Mesendoderm (in vitro differentiated cells): ENCODE data around the gene SNAPC2.

Experiments
- DNase-seq: peaks from one replicate; pipeline ENCODE4 v3.0.0; 2013
- H2AK5ac ChIP-seq: 2 replicates; pipeline ENCODE4 v1.6.1; 2013; ENCODE audit warnings: low read length, inconsistent platforms
- H2BK120ac ChIP-seq: 2 replicates; pipeline ENCODE4 v1.6.1; 2013; ENCODE audit warnings: low read depth, mild to moderate bottlenecking, low read length, moderate library complexity, mixed read lengths
- H2BK15ac ChIP-seq: replicated peaks from 2 replicates; pipeline ENCODE4 v1.6.1; 2013; ENCODE audit warnings: low read depth, mild to moderate bottlenecking, moderate library complexity
- H2BK5ac ChIP-seq: 2 replicates; pipeline ENCODE4 v1.6.1; 2013; ENCODE audit warnings: low read length, inconsistent platforms
- H3K18ac ChIP-seq: 2 replicates; pipeline ENCODE4 v1.6.1; 2013; ENCODE audit warnings: mild to moderate bottlenecking, low read length, mixed read lengths
- H3K23ac ChIP-seq: one replicate; pipeline ENCODE4 v1.6.1; 2013; ENCODE audit warnings: low read length
- H3K27ac ChIP-seq: 2 replicates; pipeline ENCODE4 v1.5.1; 2013; ENCODE audit warnings: low read depth, mild to moderate bottlenecking, inconsistent platforms, low read length, moderate library complexity
- H3K27me3 ChIP-seq: 2 replicates; pipeline ENCODE4 v1.6.1; 2013; ENCODE audit warnings: low read length, control low read depth, mild to moderate bottlenecking, inconsistent platforms; ENCODE audit not compliant: insufficient read depth, poor library complexity
- H3K36me3 ChIP-seq: 2 replicates; pipeline ENCODE4 v1.6.1; 2013; ENCODE audit warnings: low read length, inconsistent platforms; ENCODE audit not compliant: control insufficient read depth, insufficient read depth
- H3K4ac ChIP-seq: one replicate; pipeline ENCODE4 v1.6.1; 2013; ENCODE audit warnings: low read depth, mild to moderate bottlenecking, low read length, moderate library complexity
- H3K4me1 ChIP-seq: 2 replicates; pipeline ENCODE4 v1.6.1; 2013; ENCODE audit warnings: low read depth, low read length, inconsistent platforms; ENCODE audit not compliant: control insufficient read depth
- H3K4me2 ChIP-seq: 2 replicates; pipeline ENCODE4 v1.6.1; 2013; ENCODE audit warnings: low read length
- H3K4me3 ChIP-seq: 2 replicates; pipeline ENCODE4 v1.5.1; 2013; ENCODE audit warnings: mild to moderate bottlenecking, low read length
- H3K56ac ChIP-seq: one replicate; pipeline ENCODE4 v1.6.1; 2013; ENCODE audit warnings: low read length
- H3K79me1 ChIP-seq: 2 replicates; pipeline ENCODE4 v1.6.1; 2013; ENCODE audit warnings: low read length, inconsistent platforms
- H3K79me2 ChIP-seq: 2 replicates; pipeline ENCODE4 v1.6.1; 2013; ENCODE audit warnings: mild to moderate bottlenecking, low read length; ENCODE audit not compliant: control insufficient read depth, insufficient read depth
- H3K9ac ChIP-seq: 2 replicates; pipeline ENCODE4 v1.6.1; 2013; ENCODE audit warnings: low read length, inconsistent platforms
- H4K5ac ChIP-seq: one replicate; pipeline ENCODE4 v1.6.1; 2013; ENCODE audit warnings: low read length
- H4K8ac ChIP-seq: one replicate; pipeline ENCODE4 v1.6.1; 2013; ENCODE audit warnings: low read depth, mild to moderate bottlenecking, control low read depth, low read length, moderate library complexity
- WGBS: extraction: QIAGEN DNeasy Blood & Tissue Kit; methylation state at CpG from one replicate; pipeline ENCODE4 v1.1.7; 2013; ENCODE audit warnings: low lambda C conversion rate, missing lambda C conversion rate; ENCODE audit not compliant: insufficient coverage; ENCODE audit errors: extremely low coverage; 5-methylcytosine and 5-hydroxymethylcytosine counted together

Gene SNAPC2

DNA sequence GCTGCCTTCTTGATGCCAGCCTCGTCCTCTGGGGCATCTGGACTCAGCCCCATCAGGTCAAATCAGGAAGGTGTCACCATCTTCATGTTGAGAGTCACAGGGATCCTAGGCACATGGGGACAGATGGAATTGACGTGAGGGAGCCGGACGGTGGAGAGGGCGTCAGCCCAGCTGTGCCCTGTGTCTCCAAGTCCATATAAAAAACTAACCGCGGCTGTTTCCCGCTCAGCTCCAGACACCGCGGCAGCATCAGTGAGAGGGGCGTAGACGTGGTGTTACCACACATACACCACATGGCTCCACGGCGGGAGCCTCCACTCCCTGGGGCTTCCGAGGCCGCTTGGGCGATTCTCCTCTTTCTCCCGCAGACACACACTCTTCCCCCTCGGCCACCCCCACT, 40.3 kb upstream of the SNAPC2 start:
- H3K4me1 ChIP-seq = no peaks in the 10 kb centered on the region
- no CpG with 5 or more reads among the region's 19 CpGs for WGBS

DNA sequence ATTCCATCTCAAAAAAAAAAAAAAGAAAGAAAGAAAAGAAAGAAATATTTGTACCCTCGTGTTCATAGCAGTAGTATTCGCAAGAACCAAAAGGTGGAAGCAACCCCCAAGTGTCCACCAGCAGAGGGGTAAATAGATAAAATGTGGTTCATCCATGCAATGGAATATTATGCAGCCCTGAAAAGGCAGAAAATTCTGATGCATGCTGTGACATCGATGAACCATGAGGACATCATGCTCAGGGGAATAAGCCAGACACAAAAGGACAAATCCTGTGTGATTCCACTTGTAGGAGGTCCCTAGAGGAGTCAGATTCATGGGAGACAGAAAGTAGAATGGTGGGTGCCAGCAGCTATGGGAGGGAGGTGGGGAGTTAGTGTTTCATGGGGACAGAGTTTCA, 38.2 kb upstream of the SNAPC2 start:
- Histone ChIP-seq H2BK120ac (no peak overlapping the region), H3K4me1 (no peaks in the 10 kb centered on the region), H3K36me3 (no peaks in the 10 kb centered on the region), H4K5ac (no peak overlapping the region), H3K4me2 (no peak overlapping the region), H3K18ac (no peak overlapping the region), H3K23ac (no peak overlapping the region), H3K4me3 (no peak overlapping the region), H3K4ac (no peak overlapping the region), H3K79me2 (no peaks in the 10 kb centered on the region), H3K56ac (no peak overlapping the region), H2BK5ac (no peak overlapping the region), H3K79me1 (no peaks in the 10 kb centered on the region), H3K27me3 (no peaks in the 10 kb centered on the region), H4K8ac (no peak overlapping the region), H2AK5ac (no peak overlapping the region), H3K9ac (no peak overlapping the region), H2BK15ac (no peak overlapping the region), H3K27ac (no peak overlapping the region)
- DNase-seq = no peak
- no CpG with 5 or more reads among the region's 3 CpGs for WGBS

More for the DNA sequence above, 40.3 kb upstream of the SNAPC2 start:
- H2BK5ac ChIP-seq = no peak overlapping the region
- H2AK5ac ChIP-seq = no peak overlapping the region
- H2BK120ac ChIP-seq = no peak overlapping the region
- no peak overlapping the region for H3K9ac ChIP-seq
- H3K4me2 ChIP-seq = no peak overlapping the region
- H3K27ac ChIP-seq = no peak overlapping the region
- H3K4ac ChIP-seq = no peak overlapping the region
- H3K79me1 ChIP-seq = no peaks in the 10 kb centered on the region
- H4K5ac ChIP-seq = no peak overlapping the region
- no peaks in the 10 kb centered on the region for H3K27me3 ChIP-seq
- H2BK15ac ChIP-seq = no peak overlapping the region
- H3K4me3 ChIP-seq = no peak overlapping the region
- no peak overlapping the region for H4K8ac ChIP-seq
- no peak overlapping the region for H3K23ac ChIP-seq
- no peak overlapping the region for H3K18ac ChIP-seq
- DNase-seq = no peak
- no peaks in the 10 kb centered on the region for H3K79me2 ChIP-seq
- no peak overlapping the region for H3K56ac ChIP-seq
- no peaks in the 10 kb centered on the region for H3K36me3 ChIP-seq

DNA sequence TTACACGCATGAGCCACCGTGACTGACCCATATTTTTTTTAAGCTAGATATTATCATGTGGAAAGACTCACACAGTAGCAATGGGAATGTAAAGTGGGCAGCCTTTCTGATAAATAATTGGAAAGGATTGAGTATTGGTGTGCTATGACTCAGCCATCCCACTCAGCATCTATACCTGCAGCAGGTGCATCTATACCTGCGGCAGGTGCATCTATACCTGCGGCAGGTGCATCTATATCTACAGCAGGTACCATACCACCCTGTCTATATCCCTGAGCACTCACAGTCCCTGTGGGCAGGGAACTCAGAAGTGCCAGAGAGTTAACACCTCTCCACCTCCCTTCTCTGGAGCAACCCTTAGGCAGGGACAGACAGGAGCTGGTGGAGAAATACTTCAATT, 37.0 kb upstream of the SNAPC2 start:
- H3K23ac ChIP-seq = no peak overlapping the region
- DNase-seq = no peak
- no CpG with 5 or more reads among the region's 4 CpGs for WGBS
- H3K27me3 ChIP-seq = no peaks in the 10 kb centered on the region
- no peak overlapping the region for H3K18ac ChIP-seq
- H4K5ac ChIP-seq = no peak overlapping the region
- no peaks in the 10 kb centered on the region for H3K4me1 ChIP-seq
- H3K27ac ChIP-seq = no peak overlapping the region
- no peak overlapping the region for H3K9ac ChIP-seq
- H3K4me2 ChIP-seq = no peak overlapping the region
- H3K56ac ChIP-seq = no peak overlapping the region
- no peaks in the 10 kb centered on the region for H3K36me3 ChIP-seq
- H2BK120ac ChIP-seq = no peak overlapping the region
- no peaks in the 10 kb centered on the region for H3K79me2 ChIP-seq
- no peak overlapping the region for H4K8ac ChIP-seq
- no peak overlapping the region for H2BK5ac ChIP-seq
- no peak overlapping the region for H2BK15ac ChIP-seq
- H2AK5ac ChIP-seq = no peak overlapping the region
- H3K4me3 ChIP-seq = no peak overlapping the region
- H3K79me1 ChIP-seq = no peaks in the 10 kb centered on the region
- no peak overlapping the region for H3K4ac ChIP-seq

DNA sequence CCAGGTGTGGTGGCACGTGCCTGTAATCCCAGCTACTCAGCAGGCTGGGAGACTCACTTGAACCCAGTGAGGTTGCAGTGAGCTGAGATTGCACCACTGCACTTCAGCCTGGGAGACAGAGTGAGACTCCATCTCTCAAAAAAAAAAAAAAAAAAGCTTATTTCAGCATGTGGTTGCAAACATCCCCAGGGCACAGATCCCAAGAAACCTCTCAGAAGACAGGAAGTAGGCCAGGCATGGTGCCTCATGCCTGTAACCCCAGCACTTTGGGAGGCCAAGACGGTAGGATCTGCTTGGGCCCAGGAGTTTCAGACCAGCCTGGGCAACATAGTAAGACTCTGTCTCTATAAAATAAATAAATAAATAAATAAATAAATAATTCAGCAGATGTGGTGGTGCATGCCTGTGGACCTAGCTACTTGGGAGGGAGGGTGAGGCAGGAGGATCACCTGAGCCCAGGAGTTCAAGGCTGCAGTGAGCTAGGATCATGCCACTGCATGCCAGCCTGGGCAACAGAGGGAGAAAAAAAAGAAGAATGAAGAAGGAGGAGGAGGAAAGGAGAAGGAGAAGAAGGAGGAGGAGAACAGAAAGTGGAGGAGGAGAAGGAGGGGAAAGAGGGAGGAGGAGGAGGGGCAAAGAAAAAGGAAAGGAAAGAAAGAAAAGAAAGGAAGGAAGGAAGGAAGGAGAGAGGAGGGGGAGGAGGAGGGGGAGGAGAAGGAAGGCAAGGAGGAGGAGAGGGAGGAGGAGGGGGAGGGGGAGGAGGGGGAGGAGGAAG, 36.2 kb upstream of the SNAPC2 start:
- Histone ChIP-seq H4K5ac (no peak overlapping the region), H2BK15ac (no peak overlapping the region), H2AK5ac (no peak overlapping the region), H3K4ac (no peak overlapping the region), H3K4me3 (no peak overlapping the region), H3K27ac (no peak overlapping the region), H2BK120ac (no peak overlapping the region), H3K4me2 (no peak overlapping the region), H3K9ac (no peak overlapping the region), H3K23ac (no peak overlapping the region), H2BK5ac (no peak overlapping the region), H3K36me3 (no peaks in the 10 kb centered on the region), H3K79me2 (no peaks in the 10 kb centered on the region), H3K4me1 (no peaks in the 10 kb centered on the region), H3K18ac (no peak overlapping the region), H3K56ac (no peak overlapping the region), H3K79me1 (no peaks in the 10 kb centered on the region), H4K8ac (no peak overlapping the region), H3K27me3 (no peaks in the 10 kb centered on the region)
- DNase-seq = no peak
- WGBS = no CpG with 5 or more reads among the region's 2 CpGs

DNA sequence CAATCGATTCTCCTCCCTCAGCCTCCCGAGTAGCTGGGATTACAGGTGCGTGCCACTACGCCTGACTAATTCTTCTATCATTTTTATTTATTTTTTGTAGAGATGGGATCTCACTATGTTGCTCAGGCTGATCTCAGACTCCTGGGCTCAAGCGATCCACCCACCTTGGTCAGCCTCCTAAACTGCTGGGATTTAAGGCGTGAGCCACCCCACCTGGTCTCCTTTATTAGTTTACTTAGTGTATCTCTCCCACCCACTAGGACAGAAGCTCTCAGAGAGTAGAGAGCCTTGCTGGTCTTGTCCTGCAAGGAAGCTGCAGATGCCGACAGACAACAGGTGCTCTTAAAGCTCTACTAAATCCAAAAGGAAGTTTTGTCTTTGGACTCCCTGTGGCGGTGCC, 34.3 kb upstream of the SNAPC2 start:
- no peaks in the 10 kb centered on the region for H3K79me1 ChIP-seq
- no peaks in the 10 kb centered on the region for H3K36me3 ChIP-seq
- no peaks in the 10 kb centered on the region for H3K27me3 ChIP-seq
- no peak overlapping the region for H3K56ac ChIP-seq
- no peaks in the 10 kb centered on the region for H3K79me2 ChIP-seq
- no peak overlapping the region for H2AK5ac ChIP-seq
- H4K5ac ChIP-seq = no peak overlapping the region
- no peak overlapping the region for H3K4me3 ChIP-seq
- H3K18ac ChIP-seq = no peak overlapping the region
- WGBS = no CpG with 5 or more reads among the region's 8 CpGs
- H4K8ac ChIP-seq = no peak overlapping the region
- H2BK15ac ChIP-seq = no peak overlapping the region
- no peak overlapping the region for H3K27ac ChIP-seq
- H2BK5ac ChIP-seq = no peak overlapping the region
- no peak for DNase-seq
- no peaks in the 10 kb centered on the region for H3K4me1 ChIP-seq
- H3K9ac ChIP-seq = no peak overlapping the region
- H3K4me2 ChIP-seq = no peak overlapping the region
- H3K4ac ChIP-seq = no peak overlapping the region
- H3K23ac ChIP-seq = no peak overlapping the region
- H2BK120ac ChIP-seq = no peak overlapping the region
